Smooth muscle cell (in vitro differentiated cells): ENCODE results near the gene ABCC4. TPM values are rescaled to one million over a fixed set of nuclear protein-coding genes. Genes with fewer than 3 reads are reported as not detected.

Experiments
- DNase-seq: peaks from one replicate; lab custom pipeline; 2025; ENCODE audit not compliant: unreplicated experiment; lab: John Stamatoyannopoulos, UW
- H2AFZ ChIP-seq: fragments of 200-600 bp; sonication (generic); 2 replicates; pipeline ENCODE4 v1.6.0; 2016; ENCODE audit warnings: antibody characterized with exemption, low read depth, mild to moderate bottlenecking
- H3F3A ChIP-seq: fragments of 200-600 bp; sonication (generic); 2 replicates; pipeline ENCODE4 v1.6.0; 2017; ENCODE audit warnings: antibody characterized with exemption, low read depth
- H3K27ac ChIP-seq: fragments of 200-600 bp; sonication (generic); 2 replicates; pipeline ENCODE4 v1.5.1; 2016; ENCODE audit warnings: low read depth, mild to moderate bottlenecking
- H3K27me3 ChIP-seq: fragments of 200-600 bp; sonication (generic); 2 replicates; pipeline ENCODE4 v1.6.1; 2016; ENCODE audit warnings: low read depth, mild to moderate bottlenecking
- H3K36me3 ChIP-seq: fragments of 200-600 bp; sonication (generic); 2 replicates; pipeline ENCODE4 v1.5.1; 2016; ENCODE audit warnings: low read depth
- H3K4me1 ChIP-seq: fragments of 200-600 bp; sonication (generic); 2 replicates; pipeline ENCODE4 v1.5.1; 2016; ENCODE audit warnings: low read depth
- H3K4me2 ChIP-seq: fragments of 200-600 bp; sonication (generic); 2 replicates; pipeline ENCODE4 v1.6.0; 2016; ENCODE audit warnings: mild to moderate bottlenecking
- H3K4me3 ChIP-seq: fragments of 200-600 bp; sonication (generic); 2 replicates; pipeline ENCODE4 v1.5.1; 2016; ENCODE audit warnings: mild to moderate bottlenecking
- H3K79me2 ChIP-seq: fragments of 200-600 bp; sonication (generic); 2 replicates; pipeline ENCODE4 v1.6.0; 2016; ENCODE audit warnings: low read depth, mild to moderate bottlenecking
- H3K9ac ChIP-seq: fragments of 200-600 bp; sonication (generic); 2 replicates; pipeline ENCODE4 v1.6.0; 2016; ENCODE audit warnings: low read depth
- H3K9me3 ChIP-seq: fragments of 200-600 bp; sonication (generic); replicated peaks from 2 replicates; pipeline ENCODE4 v1.5.1; 2016; ENCODE audit warnings: low read depth
- H4K20me1 ChIP-seq: fragments of 200-600 bp; sonication (generic); 2 replicates; pipeline ENCODE4 v1.6.0; 2016; ENCODE audit warnings: low read depth
- WGBS: methylation state at CpG from one replicate; pipeline ENCODE4 v1.1.7; 2016; ENCODE audit warnings: low lambda C conversion rate; 5-methylcytosine and 5-hydroxymethylcytosine counted together
- polyA plus RNA-seq: library from polyadenylated mRNA; unstranded; fragments of >200 nt; fragmentation: Nextera tagmentation; extraction: Ambion mirVana; gene quantifications from 2 replicates; pipeline ENCODE4 v1.2.1, GENCODE V29; 2016
- total RNA-seq: library from RNA; depleted of rRNA; stranded (reverse); fragments of >200 nt; gene quantifications from 2 replicates; pipeline ENCODE4 v1.2.3, GENCODE V29; 2014
- TF ChIP-seq, protein P1 (sequence below): fragments of 200-600 bp; sonication (generic); IDR thresholded peaks from 2 replicates; pipeline ENCODE4 v1.5.1; 2017; ENCODE audit warnings: borderline replicate concordance, mild to moderate bottlenecking, antibody characterized with exemption; ENCODE audit not compliant: insufficient read depth, poor library complexity, severe bottlenecking

The ABCC4 gene
- total and polyA plus RNA-seq, 2 experiments from 2014 or later, result 11.9 to 37.7 TPM

GRCh38 chr13:95030821-95031343, 270.4 kb downstream of the ABCC4 start:
- no peak overlapping the region for H3K27ac ChIP-seq
- no peak overlapping the region for H2AFZ ChIP-seq
- TF ChIP-seq, protein P1, sequence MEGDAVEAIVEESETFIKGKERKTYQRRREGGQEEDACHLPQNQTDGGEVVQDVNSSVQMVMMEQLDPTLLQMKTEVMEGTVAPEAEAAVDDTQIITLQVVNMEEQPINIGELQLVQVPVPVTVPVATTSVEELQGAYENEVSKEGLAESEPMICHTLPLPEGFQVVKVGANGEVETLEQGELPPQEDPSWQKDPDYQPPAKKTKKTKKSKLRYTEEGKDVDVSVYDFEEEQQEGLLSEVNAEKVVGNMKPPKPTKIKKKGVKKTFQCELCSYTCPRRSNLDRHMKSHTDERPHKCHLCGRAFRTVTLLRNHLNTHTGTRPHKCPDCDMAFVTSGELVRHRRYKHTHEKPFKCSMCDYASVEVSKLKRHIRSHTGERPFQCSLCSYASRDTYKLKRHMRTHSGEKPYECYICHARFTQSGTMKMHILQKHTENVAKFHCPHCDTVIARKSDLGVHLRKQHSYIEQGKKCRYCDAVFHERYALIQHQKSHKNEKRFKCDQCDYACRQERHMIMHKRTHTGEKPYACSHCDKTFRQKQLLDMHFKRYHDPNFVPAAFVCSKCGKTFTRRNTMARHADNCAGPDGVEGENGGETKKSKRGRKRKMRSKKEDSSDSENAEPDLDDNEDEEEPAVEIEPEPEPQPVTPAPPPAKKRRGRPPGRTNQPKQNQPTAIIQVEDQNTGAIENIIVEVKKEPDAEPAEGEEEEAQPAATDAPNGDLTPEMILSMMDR, result no peak
- no peaks in the 10 kb centered on the region for H3K9me3 ChIP-seq
- H3K4me1 ChIP-seq, result peaks cover 8% of the 10 kb centered on the region
- no peaks in the 10 kb centered on the region for H3F3A ChIP-seq
- no peaks in the 10 kb centered on the region for H3K79me2 ChIP-seq
- no peak overlapping the region for H3K4me2 ChIP-seq
- no peak overlapping the region for H3K4me3 ChIP-seq
- H3K36me3 ChIP-seq, result peaks cover 3% of the 10 kb centered on the region
- 94% methylated on average over 4 of the region's 4 CpGs for WGBS
- no peaks in the 10 kb centered on the region for H4K20me1 ChIP-seq
- H3K9ac ChIP-seq, result no peak overlapping the region
- H3K27me3 ChIP-seq, result no peaks in the 10 kb centered on the region
- DNase-seq, result no peak

DNA sequence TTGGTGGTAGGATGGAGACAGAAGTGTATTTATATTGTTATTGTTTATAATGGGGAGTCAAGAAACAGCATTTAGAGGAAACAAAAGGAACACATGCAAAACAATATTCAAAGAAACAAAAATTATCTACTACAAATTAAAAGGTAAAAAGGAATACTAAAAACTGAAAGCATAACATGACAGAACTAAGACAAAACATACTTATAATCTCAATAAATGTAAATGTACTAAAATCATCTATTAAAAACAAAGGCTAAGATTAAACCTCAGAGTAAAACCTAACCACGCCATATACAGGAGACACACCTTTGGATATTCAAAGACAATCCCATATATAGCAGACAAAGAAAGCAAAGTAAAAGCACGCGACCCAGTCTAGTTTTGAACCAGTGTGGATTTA, 273.6 kb downstream of the ABCC4 start:
- Histone ChIP-seq H3K4me3 (no peak overlapping the region), H3K36me3 (peaks cover 3% of the 10 kb centered on the region), H3K27me3 (no peaks in the 10 kb centered on the region), H3K9ac (no peak overlapping the region), H4K20me1 (no peaks in the 10 kb centered on the region), H3K4me2 (no peak overlapping the region), H2AFZ (no peak overlapping the region), H3K4me1 (no peaks in the 10 kb centered on the region), H3K27ac (no peak overlapping the region), H3K79me2 (no peaks in the 10 kb centered on the region), H3F3A (no peaks in the 10 kb centered on the region), H3K9me3 (no peaks in the 10 kb centered on the region)
- WGBS, result 97% methylated on average over 3 of the region's 3 CpGs
- DNase-seq, result no peak
- TF ChIP-seq, protein P1, result no peak

DNA sequence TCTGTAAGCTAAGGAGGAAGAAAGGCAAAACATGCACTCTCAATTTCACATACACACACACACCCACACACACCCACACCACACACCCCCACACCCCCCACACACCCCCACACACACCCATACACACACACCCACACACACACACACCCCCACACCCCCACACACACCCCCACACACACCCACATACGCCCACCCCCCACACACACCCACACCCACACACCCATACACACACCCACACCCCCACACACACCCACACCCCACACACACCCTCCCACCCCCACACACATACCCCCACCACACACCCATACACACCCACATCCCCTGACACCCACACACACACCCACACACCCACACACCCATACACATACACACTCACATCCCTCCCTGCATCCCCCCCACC, 276.1 kb downstream of the ABCC4 start:
- no peaks in the 10 kb centered on the region for H3K4me1 ChIP-seq

More for the DNA sequence above, 276.1 kb downstream of the ABCC4 start:
- no CpG with 5 or more reads among the region's 1 CpG for WGBS
- H3K9ac ChIP-seq, result no peak overlapping the region
- peaks cover 3% of the 10 kb centered on the region for H3K36me3 ChIP-seq
- no peak overlapping the region for H3K4me3 ChIP-seq
- no peak overlapping the region for H2AFZ ChIP-seq
- H3K9me3 ChIP-seq, result no peaks in the 10 kb centered on the region
- no peak for DNase-seq
- no peak overlapping the region for H3K4me2 ChIP-seq
- no peak overlapping the region for H3K27ac ChIP-seq
- no peaks in the 10 kb centered on the region for H4K20me1 ChIP-seq
- no peaks in the 10 kb centered on the region for H3K79me2 ChIP-seq
- TF ChIP-seq, protein P1, result no peak
- H3K27me3 ChIP-seq, result no peaks in the 10 kb centered on the region
- H3F3A ChIP-seq, result no peaks in the 10 kb centered on the region
